Ramos (cell line): ENCODE results near the gene BCL2L1.

Experiments
- in situ Hi-C: fragments of 300-500 bp; cut with MboI; formaldehyde crosslinking; loops from one replicate; pipeline ENCODE4 v1.14.3; 2022; ENCODE audit warnings: low sequenced_read_pairs; ENCODE audit not compliant: unreplicated experiment

BCL2L1 gene

DNA sequence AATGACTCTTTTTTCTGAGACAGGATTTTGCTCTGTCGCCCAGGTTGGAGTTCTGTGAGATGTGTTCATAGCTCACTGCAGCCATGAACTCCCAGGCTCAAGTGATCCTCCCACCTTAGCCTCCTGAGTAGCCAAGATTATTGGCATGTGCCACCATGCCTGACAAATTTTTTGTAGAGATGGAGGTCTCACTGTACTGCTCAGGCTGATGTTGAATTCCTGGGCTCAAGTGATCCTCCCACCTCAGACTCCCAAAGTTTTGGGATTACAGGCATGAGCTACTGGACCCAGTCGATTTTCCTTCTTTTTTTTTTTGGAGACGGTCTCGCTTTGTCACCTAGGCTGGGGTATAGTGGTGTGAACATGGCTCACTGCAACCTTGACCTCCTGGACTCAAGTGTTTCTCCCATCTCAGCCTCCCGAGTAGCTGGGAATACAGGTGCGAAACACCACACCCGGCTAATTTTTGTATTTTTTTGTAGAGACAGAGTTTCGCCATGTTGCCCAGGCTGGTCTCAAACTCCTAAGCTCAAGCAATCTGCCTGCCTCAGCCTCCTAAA is 24.3 kb downstream of the BCL2L1 start:
- in situ Hi-C loops = no loop called here

DNA sequence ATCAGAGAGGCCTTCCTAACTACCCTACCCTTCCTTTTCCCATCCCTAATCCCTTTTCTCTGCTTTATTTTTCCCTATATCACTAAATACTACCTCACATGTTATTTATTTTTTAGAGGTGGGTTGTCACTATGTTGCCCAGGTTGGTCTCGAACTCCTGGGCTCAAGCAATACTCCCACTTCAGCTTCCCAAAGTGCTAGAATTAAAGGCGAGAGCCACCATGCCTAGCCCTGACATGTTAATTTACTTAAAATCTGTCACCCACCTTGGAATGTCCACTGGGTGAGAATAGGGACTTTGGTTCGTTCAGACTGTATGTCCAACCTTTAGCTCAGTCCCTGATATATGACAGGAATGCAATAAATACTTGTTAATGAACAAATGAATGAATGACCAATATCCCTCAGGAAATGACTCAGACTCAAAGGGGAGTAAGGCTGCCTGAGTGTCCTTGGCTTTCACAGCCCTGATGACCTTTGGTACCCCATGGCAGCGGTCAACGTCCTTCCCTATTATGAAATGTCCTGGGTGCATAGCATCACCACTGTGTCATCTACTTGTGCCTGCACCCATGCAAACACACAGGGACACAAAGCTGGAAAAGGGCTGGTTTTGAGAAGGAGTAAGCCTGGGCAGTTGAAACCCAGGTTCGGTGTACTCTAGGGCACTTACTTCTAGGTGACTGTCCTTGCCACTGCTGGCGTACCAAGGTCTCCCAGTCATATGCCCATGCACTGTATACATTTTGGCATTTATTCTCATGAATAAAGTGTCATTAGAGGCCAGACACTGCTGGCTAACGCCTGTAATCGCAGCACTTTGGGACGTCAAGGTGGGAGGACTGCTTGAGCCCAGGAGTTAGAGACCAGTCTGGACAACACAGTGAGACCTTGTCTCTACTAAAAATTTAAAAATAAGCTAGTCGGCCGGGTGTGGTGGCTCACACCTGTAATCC is 26.5 kb downstream of the BCL2L1 start:
- in situ Hi-C loops = no loop called here

DNA sequence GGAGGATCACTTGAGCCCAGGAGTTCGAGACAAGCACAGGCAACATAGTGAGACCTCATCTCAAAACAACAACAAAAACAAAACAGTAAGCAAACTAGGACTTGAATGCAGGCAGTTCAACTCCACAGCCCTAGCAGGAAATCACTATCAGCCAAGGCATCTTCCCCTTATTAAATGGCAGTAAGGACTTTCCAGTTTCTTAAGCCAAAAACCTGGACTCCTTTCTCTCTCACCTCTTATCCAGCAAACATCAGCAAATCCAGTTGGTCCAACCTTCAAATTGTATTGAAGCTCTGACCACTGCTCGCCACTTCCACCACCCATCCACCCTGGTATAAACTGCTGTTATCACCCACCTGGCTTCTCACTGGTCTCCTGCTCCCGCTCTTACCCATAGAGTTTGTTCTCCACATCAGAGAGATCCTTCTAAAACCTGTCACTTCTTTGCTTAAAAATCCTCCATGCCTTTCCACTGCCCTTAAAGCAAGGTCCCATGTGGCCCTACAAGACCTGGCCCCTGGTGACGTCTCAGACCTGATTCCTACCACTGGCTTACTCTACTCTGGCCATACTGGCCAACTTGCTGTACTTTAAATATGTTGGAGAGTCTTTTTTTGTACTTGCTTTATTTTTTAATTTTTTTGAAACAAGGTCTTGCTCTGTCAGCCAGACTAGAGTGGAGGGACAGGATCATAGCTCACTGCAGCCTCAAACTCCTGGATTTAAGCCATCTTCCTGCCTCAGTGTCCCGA is 27.6 kb downstream of the BCL2L1 start:
- in situ Hi-C loops = no loop called here

DNA sequence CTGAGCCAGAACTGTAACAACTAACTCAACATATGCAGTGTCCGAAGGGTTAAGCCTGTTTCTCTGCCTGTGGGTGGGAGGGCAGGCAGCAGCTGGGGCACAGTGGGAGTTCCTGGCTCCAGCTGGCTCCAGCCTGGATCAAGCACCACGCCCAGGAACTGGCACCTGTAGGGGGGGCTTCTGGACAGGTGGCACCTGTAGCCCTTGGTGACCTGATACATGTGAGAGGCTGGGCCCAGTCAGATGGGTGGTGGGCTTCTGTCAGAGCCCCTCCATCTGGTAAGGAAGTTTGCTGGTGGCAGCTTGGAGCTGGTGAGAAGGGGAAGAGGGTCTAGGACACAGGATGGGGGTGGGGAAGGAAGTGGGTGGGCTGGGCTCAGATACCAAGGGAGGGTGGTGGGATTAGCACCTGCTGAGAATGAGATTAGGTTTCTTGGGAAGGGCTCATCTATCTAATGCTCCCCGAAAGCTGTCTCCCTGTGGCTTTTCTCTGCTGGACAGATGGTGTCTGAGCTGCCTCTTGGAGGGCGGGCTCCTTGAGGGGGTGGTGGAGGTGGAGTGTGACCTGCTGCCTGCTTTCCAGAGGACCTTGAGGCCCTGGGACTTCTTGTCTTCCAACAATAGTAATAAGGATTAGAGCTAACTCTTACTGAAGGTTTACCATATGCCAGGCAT is 28.5 kb downstream of the BCL2L1 start:
- in situ Hi-C loops = no loop called here

DNA sequence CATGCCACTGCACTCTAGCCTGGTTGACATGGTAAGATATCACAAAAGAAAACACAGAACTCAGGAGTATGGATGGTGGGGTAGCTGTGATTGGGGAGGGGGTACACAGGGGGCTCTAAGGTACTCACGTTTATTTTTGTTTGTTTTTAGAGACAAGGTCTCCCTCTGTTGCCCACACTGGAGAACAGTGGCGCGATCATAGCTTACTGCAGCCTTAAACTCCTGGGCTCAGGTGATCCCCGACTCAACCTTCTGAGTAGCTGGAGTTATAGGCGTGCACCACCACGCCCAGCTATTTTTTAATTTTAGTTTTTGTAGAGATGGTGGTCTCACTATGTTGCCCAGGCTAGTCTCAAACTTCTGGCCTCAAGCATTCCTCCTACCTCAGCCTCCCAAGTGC is 29.3 kb downstream of the BCL2L1 start:
- in situ Hi-C loops = no loop called here

DNA sequence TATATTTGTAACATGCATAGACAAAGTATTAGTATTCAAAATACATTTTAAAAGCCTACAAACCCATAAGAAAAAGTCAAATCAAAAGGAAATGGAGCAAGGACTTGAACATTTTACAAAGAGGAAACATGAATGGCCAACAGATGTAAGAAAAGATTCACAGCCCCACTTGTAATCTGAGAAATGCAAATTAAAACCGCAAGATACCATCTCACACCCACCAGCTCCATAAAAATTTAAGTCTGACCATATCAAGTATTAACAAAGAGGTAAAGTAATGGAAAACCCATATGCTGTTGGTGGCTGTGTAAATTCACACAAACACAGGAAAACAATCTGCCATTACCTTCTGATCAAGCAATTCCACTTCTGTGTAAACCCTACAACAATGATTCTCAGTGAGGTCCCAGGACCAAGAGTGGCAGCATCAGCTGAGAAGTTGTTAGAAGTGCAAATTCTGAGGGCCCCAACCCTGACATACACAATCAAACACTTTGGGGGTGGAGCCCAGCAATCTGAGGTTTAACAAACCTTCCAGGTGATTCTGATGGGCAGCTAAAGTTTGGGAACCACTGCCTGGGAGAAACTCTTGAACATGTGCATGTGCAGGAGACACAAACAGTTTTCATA is 30.9 kb downstream of the BCL2L1 start:
- in situ Hi-C loops = no loop called here

DNA sequence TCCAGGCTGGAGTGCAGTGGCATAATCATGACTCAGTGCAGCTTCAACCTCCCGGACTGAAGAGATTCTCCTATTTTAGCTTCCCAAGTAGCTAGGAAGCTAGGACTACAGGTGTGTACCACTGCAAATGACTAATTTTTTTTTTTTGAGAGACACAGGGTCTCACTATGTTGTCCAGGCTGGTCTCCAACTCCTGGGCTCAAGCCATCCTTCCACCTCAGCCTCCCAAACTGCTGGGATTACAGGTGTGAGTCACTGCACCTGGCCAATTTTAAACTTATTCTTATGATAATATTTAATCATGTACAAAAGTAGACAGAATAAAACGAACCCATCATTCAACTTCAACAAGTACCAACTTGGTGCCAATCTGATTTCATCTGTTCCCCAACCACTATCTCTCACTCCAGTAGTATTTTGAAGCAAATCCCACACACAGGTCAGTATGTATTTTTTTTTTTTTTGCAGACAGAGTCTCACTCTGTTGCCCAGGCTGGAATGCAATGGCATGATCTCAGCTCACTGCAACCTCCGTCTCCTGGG is 32.5 kb downstream of the BCL2L1 start:
- in situ Hi-C loops = no loop called here

DNA sequence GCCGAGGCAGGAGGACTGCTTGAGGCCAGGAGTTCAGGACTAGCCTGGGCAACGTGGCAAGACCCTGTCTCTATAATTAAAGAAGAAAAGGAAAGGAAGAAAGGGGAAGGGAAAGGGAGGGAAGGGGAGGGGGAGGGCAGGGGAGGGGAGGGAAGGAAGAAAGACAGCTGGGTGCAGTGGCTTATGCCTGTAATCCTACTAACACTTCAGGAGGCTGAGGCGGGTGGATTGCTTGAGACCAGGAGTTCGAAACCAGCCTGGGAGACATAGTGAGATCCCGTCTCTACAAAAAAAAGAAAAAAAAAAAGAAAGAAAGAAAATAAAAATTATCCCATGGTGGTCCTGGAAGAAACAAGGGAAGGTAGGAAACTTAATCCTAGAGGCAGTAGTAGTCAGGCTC is 33.5 kb downstream of the BCL2L1 start:
- in situ Hi-C loops = no loop called here

DNA sequence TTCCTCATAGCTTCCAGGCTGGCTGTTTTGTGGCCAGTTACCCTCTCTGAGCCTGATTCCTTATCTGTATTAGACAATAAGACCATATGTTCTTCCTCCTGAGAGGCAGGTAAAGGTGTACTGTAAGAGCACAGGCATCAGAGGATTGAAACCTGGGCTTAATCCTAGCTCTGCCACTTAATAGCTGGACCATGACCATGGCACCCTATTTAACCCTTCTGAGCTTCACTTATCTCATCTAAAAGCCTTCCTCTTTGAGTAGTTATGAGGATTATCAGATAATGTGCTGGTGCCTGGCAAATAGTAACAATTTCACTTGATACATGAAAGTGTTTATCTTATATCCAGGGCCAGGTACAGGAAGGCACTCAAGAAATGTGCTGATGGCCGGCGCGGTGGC is 34.9 kb downstream of the BCL2L1 start:
- in situ Hi-C loops = no loop called here

DNA sequence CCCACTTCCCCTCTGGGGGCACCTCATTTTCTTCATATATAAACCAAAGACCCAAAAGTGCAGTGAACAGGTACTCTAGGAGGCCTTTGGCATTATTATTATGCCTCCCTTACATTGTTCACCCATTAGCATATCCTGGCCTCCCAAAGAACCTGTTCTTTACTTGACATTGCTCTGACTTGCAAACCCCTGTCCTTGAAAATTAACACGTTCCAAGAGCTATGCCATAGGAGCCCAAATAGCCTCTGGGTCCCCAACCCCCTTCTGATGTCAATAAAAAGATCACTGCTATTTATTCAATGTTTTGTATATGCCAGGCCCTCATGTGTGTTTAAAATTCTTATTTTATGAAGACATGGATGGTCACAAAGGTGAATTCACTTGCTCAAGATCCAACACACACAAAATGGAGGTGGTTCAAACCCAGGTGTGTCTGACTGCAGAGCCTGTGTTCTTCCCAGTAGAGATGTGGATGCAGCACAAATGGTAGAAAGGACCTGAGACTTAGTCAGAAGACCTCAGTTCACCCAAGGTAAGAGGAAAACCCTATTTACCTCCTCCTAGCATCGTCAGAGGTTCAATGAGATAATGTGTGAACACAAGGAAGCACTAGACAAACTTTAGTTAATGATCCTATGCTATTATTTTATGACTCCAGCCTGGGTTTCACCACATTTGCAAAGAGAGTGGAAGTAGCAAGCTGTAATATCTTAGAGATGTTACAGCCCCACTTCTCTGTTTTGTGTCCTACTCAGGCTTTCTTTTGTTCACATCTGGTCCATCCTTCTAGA is 36.6 kb downstream of the BCL2L1 start:
- in situ Hi-C loops = no loop called here

DNA sequence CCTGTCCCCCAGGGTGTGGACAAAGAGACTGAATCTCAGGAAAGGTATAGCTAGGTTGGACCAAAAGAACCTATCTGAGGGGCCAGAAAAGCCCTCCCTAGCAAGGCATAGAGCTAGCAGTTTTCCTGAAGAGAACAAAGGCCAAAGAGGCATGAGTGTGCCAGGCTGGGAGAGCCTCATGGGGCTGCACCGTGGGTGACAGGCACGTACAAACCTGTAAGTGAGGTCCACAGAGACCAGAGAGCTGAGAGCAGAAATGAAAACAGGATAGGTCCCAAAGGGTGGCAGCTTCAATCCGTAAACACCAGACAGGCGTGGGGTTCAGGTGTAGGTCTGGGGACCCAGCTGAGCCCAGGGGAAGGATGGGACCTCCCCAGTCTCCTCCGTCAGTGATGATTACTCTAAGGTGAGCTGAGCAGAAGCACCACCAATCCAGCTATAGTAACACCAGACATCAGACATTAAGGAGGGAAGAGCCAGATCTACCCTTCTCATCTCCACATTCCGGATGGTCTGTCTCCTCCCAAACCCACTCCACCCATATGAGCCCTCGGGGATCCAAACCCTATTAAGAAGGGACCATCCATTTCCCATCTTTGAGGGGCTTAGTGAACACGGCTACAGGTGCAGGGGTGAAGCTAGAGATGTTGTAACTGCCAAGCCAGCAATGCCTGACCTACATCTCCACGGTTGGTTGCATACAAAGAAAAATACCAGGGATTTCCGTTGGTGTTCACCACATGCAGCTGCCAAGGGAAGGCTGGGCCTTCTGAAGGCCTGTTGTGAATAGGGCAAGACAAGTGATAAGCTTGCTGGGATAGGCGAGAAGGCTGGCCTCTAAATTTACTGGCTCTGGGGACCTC is 38.3 kb downstream of the BCL2L1 start:
- in situ Hi-C loops = loop anchor here (5.0 kb wide), 1 partner anchor 33 kb away; no protein-coding TSS in a partner anchor

DNA sequence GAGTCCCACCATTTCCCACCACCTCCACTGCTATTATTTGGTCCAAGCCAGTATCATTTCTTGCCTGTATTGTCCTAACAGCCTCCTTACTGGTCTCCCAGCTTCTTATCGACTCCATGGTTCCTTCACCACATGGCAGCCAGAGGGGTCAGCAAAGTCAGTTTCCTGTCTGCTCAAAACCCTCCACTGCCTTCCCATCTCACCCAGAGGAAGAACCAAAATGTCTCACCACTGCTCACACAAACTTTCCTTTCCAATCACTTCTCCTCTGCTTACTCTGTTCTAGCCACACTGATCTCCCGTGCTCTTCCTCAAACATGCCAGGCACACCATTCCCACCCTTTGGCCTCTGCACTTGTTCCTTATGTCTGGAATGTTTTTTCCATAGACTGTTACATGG is 39.7 kb downstream of the BCL2L1 start:
- in situ Hi-C loops = loop anchor here (5.0 kb wide), 1 partner anchor 34 kb away; no protein-coding TSS in a partner anchor

DNA sequence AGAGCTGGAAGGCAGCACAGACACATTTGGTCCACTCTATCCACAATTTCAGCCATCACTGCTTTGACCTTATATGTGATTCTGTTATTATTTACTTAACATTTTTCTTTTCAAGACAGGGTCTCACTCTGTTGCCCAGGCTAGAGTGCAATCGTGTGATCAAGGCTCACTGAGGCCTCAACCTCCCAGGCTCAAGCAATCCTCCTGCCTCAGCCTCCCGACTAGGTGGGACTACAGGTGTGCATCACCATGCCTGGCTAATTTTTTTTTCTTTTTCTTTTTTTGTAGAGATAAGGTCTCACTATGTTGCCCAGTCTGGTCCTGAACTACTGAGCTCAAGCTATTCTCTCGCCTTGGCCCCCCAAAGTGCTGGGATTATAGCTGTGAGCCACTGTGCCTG is 40.3 kb downstream of the BCL2L1 start:
- in situ Hi-C loops = loop anchor here (5.0 kb wide), 1 partner anchor 35 kb away; no protein-coding TSS in a partner anchor

DNA sequence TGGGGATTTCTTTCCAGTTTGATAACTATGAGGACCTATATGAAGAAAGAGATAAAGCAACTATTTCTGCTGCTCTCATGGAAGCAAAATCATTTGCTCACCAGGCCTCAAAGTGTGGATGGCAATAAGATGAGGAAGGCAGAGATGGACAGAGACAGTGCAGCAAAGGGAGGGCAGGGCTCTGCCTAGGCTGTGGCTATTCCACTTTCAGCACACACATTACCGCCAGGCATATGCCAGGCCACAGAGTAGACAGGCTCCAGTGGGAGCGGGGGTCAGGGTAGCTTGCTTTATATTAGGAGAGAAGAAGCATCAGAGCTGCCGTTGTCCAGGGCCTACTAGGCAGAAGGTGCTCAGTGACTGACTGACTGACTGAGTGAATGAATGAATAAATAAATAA is 40.9 kb downstream of the BCL2L1 start:
- in situ Hi-C loops = loop anchor here (5.0 kb wide), 1 partner anchor 36 kb away; no protein-coding TSS in a partner anchor

DNA sequence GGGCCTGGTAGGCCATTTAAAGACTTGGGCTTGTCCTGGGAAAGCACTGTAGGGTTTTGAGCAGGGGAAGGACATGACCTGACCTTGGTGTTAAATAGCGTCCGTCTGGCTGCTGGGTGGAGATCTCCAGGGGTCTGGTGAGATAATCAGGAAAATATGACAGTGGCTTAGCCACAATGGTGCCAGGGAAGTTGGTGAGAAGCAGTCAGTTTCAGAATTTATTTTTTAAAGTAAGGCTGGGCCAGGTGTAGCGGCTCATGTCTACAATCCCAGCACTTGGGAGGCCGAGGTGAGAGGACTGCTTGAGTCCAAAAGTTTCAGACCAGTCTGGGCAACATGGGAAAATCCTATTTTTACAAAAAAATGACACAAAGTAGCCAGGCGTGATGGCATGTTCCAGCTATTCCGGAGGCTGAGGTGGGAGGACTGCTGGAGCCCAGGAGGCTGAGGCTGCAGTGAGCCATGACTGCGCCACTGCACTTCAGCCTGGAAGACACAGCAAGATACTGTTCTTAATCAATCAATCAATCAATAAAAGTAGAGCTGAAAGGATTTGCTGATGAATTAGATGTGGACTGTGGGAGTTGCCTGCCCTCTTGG is 41.4 kb downstream of the BCL2L1 start:
- in situ Hi-C loops = loop anchor here (5.0 kb wide), 1 partner anchor 36 kb away; no protein-coding TSS in a partner anchor

DNA sequence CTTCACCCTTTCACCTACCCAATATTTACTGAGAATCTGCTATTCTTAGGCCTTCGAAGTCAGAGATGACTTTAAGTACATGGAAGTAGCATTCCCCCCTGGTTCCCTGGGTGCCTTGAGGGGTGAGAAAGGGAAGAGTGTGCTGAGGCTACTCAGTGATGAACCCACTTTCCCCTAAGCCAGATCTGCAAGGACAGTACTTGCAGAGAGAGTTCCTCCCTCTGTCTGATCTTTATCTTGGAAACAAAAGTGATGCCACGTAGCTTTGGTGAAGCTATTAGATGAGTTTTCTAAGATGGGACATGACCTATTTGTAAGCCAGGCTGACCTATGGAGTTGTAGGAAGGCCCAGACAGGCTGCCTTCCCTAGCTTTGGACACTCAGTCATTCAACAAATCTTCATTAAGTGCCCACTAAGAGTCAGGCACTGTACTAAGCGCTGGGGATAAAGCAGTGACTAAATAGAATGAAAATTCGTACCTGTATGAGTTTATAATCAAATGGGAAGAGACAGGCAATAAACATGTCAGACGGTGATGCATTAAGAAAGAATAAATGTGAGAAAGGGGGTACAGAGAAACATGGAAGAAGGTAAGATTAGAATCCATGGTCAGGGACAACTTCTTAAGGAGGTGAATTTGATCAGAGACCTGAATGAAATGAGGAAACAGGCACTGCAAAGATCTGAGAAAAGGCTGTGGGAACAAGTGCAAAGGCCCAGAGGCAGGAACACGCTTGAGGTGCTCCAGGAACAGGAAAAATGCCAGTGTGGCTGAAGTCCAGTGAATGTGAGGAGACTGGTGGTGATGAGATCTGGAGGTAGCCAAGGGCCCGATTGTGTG is 42.2 kb downstream of the BCL2L1 start:
- in situ Hi-C loops = loop anchor here (5.0 kb wide), 1 partner anchor 37 kb away; no protein-coding TSS in a partner anchor
